ENCODE measurements around the gene OSM.

DNA sequence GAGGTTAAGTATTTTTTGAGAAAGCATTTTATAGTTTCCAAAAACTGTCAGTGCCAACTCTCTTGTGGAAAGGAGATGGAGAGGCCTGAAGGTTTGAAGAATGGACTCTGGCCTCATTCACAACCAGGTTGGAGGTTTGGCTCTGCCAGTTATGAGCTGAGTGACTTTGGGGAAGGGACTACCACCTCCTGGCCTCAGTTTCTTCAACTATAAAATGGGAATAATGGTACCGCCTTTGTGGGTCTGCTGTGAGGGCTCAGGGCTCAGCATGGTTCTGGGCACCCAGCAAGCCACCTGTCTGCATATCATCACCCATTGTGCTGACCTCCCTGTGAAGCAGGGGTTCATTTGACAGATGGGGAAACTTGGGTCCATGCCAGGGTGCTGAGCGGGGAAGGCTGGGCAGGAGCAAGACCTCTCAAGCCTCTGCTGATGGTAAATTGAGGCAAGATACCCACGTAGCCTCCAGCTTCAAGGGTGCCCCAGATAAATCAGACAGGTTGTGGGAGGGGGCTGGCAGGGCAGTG lies 16.5 kb downstream of the OSM start:
- TF ChIP-seq, protein P1, sequence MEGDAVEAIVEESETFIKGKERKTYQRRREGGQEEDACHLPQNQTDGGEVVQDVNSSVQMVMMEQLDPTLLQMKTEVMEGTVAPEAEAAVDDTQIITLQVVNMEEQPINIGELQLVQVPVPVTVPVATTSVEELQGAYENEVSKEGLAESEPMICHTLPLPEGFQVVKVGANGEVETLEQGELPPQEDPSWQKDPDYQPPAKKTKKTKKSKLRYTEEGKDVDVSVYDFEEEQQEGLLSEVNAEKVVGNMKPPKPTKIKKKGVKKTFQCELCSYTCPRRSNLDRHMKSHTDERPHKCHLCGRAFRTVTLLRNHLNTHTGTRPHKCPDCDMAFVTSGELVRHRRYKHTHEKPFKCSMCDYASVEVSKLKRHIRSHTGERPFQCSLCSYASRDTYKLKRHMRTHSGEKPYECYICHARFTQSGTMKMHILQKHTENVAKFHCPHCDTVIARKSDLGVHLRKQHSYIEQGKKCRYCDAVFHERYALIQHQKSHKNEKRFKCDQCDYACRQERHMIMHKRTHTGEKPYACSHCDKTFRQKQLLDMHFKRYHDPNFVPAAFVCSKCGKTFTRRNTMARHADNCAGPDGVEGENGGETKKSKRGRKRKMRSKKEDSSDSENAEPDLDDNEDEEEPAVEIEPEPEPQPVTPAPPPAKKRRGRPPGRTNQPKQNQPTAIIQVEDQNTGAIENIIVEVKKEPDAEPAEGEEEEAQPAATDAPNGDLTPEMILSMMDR (IDR thresholded peaks at IDR 0.05; ENCODE audit: low read depth, low read length), result no peak
- TF ChIP-seq EZH2phosphoT487 (IDR thresholded peaks at IDR 0.05; ENCODE audit: low read depth), result no peak

Data from OCI-LY3 (cell line).